ENCODE data around the gene LYRM4. TPM values are rescaled to one million over a fixed set of nuclear protein-coding genes. Genes with fewer than 3 reads are reported as not detected.

Gene LYRM4
- total RNA-seq, 2 experiments from 2014 or later = 24.8 to 28.1 TPM

DNA sequence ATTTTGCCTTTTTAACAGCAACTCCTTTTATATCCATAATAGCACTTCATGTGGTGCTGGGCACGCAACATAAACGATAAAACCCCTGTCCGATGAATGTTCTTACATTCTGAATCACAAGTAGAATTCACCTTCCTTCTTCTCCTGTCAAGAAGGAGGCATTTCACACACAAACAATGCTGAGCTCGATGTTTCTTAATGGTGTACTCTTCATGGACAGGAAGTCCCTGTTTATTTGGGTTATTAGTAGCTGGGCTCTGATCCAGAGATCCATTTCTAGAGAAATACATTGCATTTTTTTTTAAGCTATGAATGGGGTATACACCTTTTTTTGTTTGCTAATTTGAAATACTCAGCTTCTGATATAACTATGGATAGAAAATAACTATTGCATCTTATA is 93.2 kb downstream of the LYRM4 start:
- DNase-seq (no peak), ATAC-seq (ENCODE audit: poor library complexity) (no peak)
- ChIA-PET CTCF (no interaction called here), POLR2A (no interaction called here)
- H3K9me3 Mint-ChIP-seq = no peaks in the 10 kb centered on the region
- Histone ChIP-seq H3K9me3 (ENCODE audit: control insufficient read depth in 1 of 2, insufficient read depth in 1 of 2, low read length in 2 of 2) (no peaks in the 10 kb centered on the region), H3K27ac (ENCODE audit: low read depth in 1 of 2, low read length in 2 of 2) (no peak overlapping the region), H3K4me3 (ENCODE audit: low read length) (no peak overlapping the region), H3K36me3 (ENCODE audit: insufficient read depth, low read length) (no peaks in the 10 kb centered on the region), H3K4me1 (ENCODE audit: insufficient read depth, low read length) (no peaks in the 10 kb centered on the region), H3K27me3 (ENCODE audit: control insufficient read depth in 1 of 2, insufficient read depth in 2 of 2, low read length in 2 of 2) (no peaks in the 10 kb centered on the region)
- no peaks in the 10 kb centered on the region for H3K27me3 Mint-ChIP-seq
- TF ChIP-seq, protein P1, sequence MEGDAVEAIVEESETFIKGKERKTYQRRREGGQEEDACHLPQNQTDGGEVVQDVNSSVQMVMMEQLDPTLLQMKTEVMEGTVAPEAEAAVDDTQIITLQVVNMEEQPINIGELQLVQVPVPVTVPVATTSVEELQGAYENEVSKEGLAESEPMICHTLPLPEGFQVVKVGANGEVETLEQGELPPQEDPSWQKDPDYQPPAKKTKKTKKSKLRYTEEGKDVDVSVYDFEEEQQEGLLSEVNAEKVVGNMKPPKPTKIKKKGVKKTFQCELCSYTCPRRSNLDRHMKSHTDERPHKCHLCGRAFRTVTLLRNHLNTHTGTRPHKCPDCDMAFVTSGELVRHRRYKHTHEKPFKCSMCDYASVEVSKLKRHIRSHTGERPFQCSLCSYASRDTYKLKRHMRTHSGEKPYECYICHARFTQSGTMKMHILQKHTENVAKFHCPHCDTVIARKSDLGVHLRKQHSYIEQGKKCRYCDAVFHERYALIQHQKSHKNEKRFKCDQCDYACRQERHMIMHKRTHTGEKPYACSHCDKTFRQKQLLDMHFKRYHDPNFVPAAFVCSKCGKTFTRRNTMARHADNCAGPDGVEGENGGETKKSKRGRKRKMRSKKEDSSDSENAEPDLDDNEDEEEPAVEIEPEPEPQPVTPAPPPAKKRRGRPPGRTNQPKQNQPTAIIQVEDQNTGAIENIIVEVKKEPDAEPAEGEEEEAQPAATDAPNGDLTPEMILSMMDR (IDR thresholded peaks at IDR 0.05) = no peak
- H3K27ac Mint-ChIP-seq = no peak overlapping the region
- H3K36me3 Mint-ChIP-seq (ENCODE audit: low read depth) = no peaks in the 10 kb centered on the region
- no peak overlapping the region for H3K4me3 Mint-ChIP-seq
- intact Hi-C loops (cut with DNase I, micrococcal nuclease) = no loop called here
- H3K4me1 Mint-ChIP-seq (ENCODE audit: low read depth) = no peaks in the 10 kb centered on the region

DNA sequence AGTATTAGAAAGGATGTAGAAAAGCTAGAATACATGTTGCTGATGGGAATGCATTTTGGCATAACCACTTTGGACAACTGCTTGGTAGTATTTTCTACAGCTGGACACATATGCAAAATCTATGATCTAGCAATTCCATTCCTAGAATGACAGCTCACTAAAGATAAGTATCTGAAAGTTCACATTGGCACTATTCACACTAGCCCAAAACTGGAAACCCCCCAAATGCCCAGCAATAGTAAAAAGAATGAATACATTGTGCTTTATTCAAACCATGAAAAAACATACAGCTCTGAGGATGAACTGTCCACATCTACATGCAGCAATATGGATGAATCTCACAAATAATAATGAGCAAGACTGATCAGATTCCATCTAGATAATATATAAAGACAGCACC is 96.7 kb downstream of the LYRM4 start:
- TF ChIP-seq, protein P1 (IDR thresholded peaks at IDR 0.05) = no peak
- no peak overlapping the region for H3K27ac ChIP-seq (ENCODE audit: low read depth in 1 of 2, low read length in 2 of 2)
- Mint-ChIP-seq H3K27ac (no peak overlapping the region), H3K4me3 (no peak overlapping the region), H3K9me3 (no peaks in the 10 kb centered on the region), H3K27me3 (no peaks in the 10 kb centered on the region), H3K36me3 (ENCODE audit: low read depth) (no peaks in the 10 kb centered on the region), H3K4me1 (ENCODE audit: low read depth) (no peaks in the 10 kb centered on the region)
- ChIA-PET CTCF (no interaction called here), POLR2A (no interaction called here)
- no peaks in the 10 kb centered on the region for H3K36me3 ChIP-seq (ENCODE audit: insufficient read depth, low read length)
- H3K4me1 ChIP-seq (ENCODE audit: insufficient read depth, low read length) = no peaks in the 10 kb centered on the region
- intact Hi-C loops (cut with DNase I, micrococcal nuclease) = no loop called here
- H3K4me3 ChIP-seq (ENCODE audit: low read length) = no peak overlapping the region
- no peaks in the 10 kb centered on the region for H3K27me3 ChIP-seq (ENCODE audit: control insufficient read depth in 1 of 2, insufficient read depth in 2 of 2, low read length in 2 of 2)
- H3K9me3 ChIP-seq (ENCODE audit: control insufficient read depth in 1 of 2, insufficient read depth in 1 of 2, low read length in 2 of 2) = no peaks in the 10 kb centered on the region
- DNase-seq (no peak), ATAC-seq (ENCODE audit: poor library complexity) (no peak)

DNA sequence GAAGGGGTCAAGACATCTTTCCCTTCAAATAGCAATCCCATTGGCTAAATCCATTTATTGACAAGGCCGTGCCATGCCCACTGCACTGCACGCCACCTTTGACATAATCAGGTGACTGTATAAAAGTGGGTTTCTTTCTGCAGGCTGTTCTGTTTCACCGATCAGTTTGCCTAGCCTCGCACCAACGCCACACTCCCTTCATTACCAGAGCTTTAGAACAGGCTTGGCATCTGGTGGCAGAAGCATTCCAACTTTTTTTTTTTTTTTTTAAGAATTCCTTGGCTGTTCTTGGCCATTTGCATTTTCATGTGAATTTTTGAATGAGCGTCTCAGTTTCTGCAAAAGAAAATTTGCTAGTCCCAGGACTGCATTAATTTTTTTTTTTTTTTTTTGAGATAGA is 97.5 kb downstream of the LYRM4 start:
- ChIA-PET CTCF (no interaction called here), POLR2A (no interaction called here)
- intact Hi-C loops (cut with DNase I, micrococcal nuclease) = no loop called here
- Histone ChIP-seq H3K27ac (ENCODE audit: low read depth in 1 of 2, low read length in 2 of 2) (no peak overlapping the region), H3K4me1 (ENCODE audit: insufficient read depth, low read length) (no peaks in the 10 kb centered on the region), H3K36me3 (ENCODE audit: insufficient read depth, low read length) (no peaks in the 10 kb centered on the region), H3K27me3 (ENCODE audit: control insufficient read depth in 1 of 2, insufficient read depth in 2 of 2, low read length in 2 of 2) (no peaks in the 10 kb centered on the region), H3K4me3 (ENCODE audit: low read length) (no peak overlapping the region), H3K9me3 (ENCODE audit: control insufficient read depth in 1 of 2, insufficient read depth in 1 of 2, low read length in 2 of 2) (no peaks in the 10 kb centered on the region)
- DNase-seq = no peak
- ATAC-seq (ENCODE audit: poor library complexity) = no peak
- Mint-ChIP-seq H3K36me3 (ENCODE audit: low read depth) (no peaks in the 10 kb centered on the region), H3K27ac (no peak overlapping the region), H3K4me1 (ENCODE audit: low read depth) (no peaks in the 10 kb centered on the region), H3K9me3 (no peaks in the 10 kb centered on the region), H3K27me3 (no peaks in the 10 kb centered on the region), H3K4me3 (no peak overlapping the region)
- TF ChIP-seq, protein P1 (IDR thresholded peaks at IDR 0.05) = no peak

Measured in CD4-positive, alpha-beta T cell (primary cell).